Measurements from ENCODE around the gene MOB3C.

DNA sequence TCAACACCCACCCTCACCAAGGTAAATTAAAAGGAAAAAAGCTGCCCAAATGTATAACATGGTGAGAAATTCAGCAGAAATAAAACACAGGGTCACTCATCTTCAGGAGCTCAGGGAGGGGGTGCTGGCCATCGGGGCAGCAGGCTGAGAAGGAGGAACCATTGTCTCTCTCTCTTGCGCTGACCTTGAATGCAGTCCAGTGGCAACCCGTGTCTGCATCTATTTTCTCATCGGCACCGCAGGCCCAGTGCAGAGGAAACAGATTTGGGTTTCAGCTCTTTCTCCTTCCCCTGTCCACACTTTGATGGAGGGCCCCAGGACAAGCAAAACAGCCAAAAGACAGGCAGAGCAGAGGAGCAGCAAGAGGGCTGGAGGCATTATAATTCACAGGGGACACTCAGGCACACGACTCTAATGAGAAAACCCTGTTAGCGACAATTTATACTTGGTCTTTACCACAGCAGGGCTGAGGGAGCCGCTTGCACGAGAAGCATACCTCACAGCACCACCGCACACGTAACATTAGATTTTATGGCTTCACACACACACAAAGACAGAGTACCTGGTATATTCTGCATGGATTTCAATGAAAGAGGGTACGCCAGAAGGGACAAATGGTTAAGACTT, 31.2 kb downstream of the MOB3C start:
- TF ChIP-seq, protein P1, sequence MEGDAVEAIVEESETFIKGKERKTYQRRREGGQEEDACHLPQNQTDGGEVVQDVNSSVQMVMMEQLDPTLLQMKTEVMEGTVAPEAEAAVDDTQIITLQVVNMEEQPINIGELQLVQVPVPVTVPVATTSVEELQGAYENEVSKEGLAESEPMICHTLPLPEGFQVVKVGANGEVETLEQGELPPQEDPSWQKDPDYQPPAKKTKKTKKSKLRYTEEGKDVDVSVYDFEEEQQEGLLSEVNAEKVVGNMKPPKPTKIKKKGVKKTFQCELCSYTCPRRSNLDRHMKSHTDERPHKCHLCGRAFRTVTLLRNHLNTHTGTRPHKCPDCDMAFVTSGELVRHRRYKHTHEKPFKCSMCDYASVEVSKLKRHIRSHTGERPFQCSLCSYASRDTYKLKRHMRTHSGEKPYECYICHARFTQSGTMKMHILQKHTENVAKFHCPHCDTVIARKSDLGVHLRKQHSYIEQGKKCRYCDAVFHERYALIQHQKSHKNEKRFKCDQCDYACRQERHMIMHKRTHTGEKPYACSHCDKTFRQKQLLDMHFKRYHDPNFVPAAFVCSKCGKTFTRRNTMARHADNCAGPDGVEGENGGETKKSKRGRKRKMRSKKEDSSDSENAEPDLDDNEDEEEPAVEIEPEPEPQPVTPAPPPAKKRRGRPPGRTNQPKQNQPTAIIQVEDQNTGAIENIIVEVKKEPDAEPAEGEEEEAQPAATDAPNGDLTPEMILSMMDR (IDR thresholded peaks at IDR 0.05) = no peak
- no peak for TF ChIP-seq POLR2A (IDR thresholded peaks at IDR 0.05)
- TF ChIP-seq POLR2AphosphoS5 (IDR thresholded peaks at IDR 0.05; ENCODE audit: insufficient read depth in 1 of 2, low read depth in 1 of 2) = no peak

Measured in vagina (tissue), 2 donors.